GM18951 (cell line): Measurements from ENCODE around the gene SNAPC2.
"Not testable (repeated sequence)": the region's sequence is repeated elsewhere in the genome, so short reads cannot be mapped to it uniquely, and the experiment has no call there.

Source experiments
- POLR2A ChIP-seq: IDR thresholded peaks from 4 replicates; pipeline ENCODE4 v1.6.1; 2011; ENCODE audit warnings: mild to moderate bottlenecking; ENCODE audit not compliant: insufficient read length, insufficient read depth; ENCODE audit errors: extremely low read depth
- in situ Hi-C: fragments of 300-500 bp; cut with MboI; formaldehyde crosslinking; loops from one replicate; pipeline ENCODE4 v1.12.0; 2022; ENCODE audit warnings: low sequenced_read_pairs, mixed read lengths, inconsistent platforms; ENCODE audit not compliant: unreplicated experiment

The SNAPC2 gene

GRCh38 chr19:7881910-7882309, 38.2 kb upstream of the SNAPC2 start:
- in situ Hi-C loops: no loop called here
- TF ChIP-seq POLR2A: no peak

GRCh38 chr19:7883105-7883504, 37.0 kb upstream of the SNAPC2 start:
- TF ChIP-seq POLR2A: no peak
- in situ Hi-C loops: no loop called here

- TF ChIP-seq POLR2A: no peak
- in situ Hi-C loops: no loop called here
Measured at GRCh38 chr19:7883796-7884570, 36.2 kb upstream of the SNAPC2 start.

DNA sequence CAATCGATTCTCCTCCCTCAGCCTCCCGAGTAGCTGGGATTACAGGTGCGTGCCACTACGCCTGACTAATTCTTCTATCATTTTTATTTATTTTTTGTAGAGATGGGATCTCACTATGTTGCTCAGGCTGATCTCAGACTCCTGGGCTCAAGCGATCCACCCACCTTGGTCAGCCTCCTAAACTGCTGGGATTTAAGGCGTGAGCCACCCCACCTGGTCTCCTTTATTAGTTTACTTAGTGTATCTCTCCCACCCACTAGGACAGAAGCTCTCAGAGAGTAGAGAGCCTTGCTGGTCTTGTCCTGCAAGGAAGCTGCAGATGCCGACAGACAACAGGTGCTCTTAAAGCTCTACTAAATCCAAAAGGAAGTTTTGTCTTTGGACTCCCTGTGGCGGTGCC, 34.3 kb upstream of the SNAPC2 start:
- no peak for TF ChIP-seq POLR2A
- in situ Hi-C loops: no loop called here

- TF ChIP-seq POLR2A: no peak
- in situ Hi-C loops: no loop called here
Measured at GRCh38 chr19:7887408-7888144, 32.6 kb upstream of the SNAPC2 start.

GRCh38 chr19:7888145-7888825, 31.9 kb upstream of the SNAPC2 start, which contains the start of gene LRRC8E:
Gene LRRC8E, plus strand, starts transcription at chr19:7888510. Its CDS starts 7,094 bp downstream, at chr19:7895604.
- in situ Hi-C loops: no loop called here
- TF ChIP-seq POLR2A: no peak

GRCh38 chr19:7888826-7889217, 31.3 kb upstream of the SNAPC2 start:
- TF ChIP-seq POLR2A: no peak
- in situ Hi-C loops: no loop called here

DNA sequence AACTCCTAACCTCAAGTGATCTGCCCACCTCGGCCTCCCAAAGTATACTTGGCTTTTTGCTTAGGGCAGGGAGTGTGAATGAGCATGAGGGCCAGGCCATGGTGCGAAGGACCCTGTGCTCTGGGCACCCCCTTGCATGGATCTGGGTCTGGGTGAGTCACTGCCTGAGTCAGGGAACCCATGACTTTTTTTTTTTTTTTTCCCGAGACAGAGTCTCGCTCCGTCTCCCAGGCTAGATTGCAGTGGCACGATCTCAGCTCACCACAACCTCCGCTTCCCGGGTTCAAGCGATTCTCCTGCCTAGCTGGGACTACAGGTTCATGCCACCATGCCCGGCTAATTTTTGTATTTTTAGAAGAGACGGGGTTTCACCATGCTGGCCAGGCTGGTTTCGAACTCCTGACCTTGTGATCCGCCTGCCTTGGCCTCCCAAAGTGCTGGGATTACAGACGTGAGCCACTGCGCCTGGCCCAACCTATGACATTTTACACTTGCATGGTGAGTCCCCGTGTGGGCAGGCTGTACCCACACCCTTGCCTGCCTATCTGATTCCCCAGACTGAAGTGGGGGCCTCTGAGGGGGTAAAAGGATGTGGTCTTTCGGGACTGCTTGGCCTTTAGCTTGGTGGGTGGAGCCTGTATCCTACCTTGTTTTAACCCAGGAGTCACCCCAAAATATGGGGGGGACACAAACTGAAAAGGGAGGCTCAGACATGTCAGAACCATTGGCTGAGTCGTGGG, 26.6 kb upstream of the SNAPC2 start:
- in situ Hi-C loops: not testable (repeated sequence)

GRCh38 chr19:7894612-7895309, 25.4 kb upstream of the SNAPC2 start:
- in situ Hi-C loops: no loop called here

GRCh38 chr19:7895565-7895964, 24.6 kb upstream of the SNAPC2 start:
- in situ Hi-C loops: no loop called here
- no peak for TF ChIP-seq POLR2A

More at GRCh38 chr19:7894612-7895309, 25.4 kb upstream of the SNAPC2 start:
- TF ChIP-seq POLR2A: no peak

DNA sequence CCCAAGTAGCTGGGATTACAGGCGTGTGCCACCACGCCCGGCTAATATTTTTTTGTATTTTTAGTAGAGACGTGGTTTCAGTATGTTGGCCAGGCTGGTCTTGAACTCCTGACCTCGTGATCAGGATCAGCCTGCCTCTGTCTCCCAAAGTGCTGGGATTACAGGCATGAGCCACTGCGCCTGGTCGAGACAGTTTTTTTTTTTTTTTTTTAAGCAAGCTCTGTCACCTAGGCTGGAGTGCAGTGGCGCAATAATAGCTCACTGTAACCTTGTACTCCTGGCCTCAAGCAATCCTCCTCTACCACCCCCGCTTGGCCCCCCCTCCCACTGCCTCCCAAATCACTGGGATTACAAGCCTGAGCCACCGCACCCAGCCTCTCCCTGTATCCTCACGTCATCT, 22.8 kb upstream of the SNAPC2 start:
- no peak for TF ChIP-seq POLR2A
- in situ Hi-C loops: no loop called here

DNA sequence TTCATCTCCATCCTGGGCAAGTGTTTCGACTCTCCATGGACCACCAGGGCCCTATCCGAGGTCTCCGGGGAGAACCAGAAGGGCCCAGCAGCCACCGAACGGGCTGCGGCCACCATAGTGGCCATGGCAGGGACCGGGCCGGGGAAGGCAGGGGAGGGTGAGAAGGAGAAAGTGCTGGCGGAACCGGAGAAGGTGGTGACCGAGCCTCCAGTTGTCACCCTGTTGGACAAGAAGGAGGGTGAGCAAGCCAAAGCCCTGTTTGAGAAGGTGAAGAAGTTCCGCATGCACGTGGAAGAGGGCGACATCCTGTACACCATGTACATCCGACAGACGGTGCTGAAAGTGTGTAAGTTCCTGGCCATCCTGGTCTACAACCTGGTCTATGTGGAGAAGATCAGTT, 21.2 kb upstream of the SNAPC2 start:
- TF ChIP-seq POLR2A: no peak
- in situ Hi-C loops: no loop called here
